ENCODE measurements around the gene KRT82.

Gene KRT82

GRCh38 chr12:52377266-52377665, 28.9 kb downstream of the KRT82 start:
- Histone ChIP-seq H3K36me3 (no peaks in the 10 kb centered on the region), H3K4me2 (no peak overlapping the region), H3K4me1 (no peaks in the 10 kb centered on the region; the same call in 1 of the 2 replicates), H4K20me1 (no peaks in the 10 kb centered on the region), H3K9ac (no peak overlapping the region), H3K9me3 (no peaks in the 10 kb centered on the region), H3K27ac (no peak overlapping the region), H3K4me3 (no peak overlapping the region), H3K27me3 (no peaks in the 10 kb centered on the region)
- no peak for TF ChIP-seq Cebpa-rat (IDR thresholded peaks at IDR 0.05)

DNA sequence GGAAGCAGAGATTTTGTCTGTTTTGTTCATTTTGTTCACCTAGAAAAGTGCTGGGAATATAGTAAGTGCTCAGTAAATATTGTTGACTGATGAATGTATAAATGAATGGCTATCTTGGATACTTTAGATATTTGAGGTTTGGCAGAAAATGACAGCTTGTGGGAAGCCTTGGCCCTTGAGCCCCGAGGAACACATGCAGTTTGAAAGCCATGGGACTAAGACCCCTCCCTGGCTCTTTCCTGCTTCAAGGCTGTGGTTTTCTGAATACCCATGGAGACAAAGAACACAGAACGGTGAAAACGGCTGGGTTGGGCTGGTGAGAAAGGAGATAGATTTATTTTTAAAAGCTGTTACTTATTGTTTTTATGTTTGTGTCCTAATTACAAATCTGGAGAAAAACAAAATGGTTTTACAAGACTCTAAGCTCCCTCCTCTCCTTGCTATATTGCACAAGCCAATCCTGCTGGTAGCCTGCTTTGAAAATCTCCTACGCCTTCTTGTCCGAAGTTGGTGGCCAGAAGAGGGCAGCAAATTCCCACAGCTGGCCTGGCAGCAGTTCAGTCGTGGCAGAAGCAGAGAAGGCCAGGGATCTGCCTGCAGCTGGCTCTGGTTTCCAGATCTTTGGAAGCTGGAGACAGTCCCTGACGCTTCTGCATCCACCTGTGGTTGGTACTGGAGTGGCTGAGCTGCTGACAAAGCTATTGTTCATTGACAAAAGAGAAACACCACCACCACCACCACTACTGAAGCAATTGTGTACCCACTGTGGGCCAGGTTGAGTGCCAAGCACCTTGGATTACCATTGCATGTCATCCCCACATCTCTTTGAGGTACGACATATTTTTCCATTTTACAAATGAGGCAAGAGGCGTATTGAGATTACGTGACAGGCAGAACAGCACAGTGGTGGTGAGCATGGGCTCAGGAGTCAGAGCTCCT, 33.6 kb downstream of the KRT82 start:
- Histone ChIP-seq H3K4me1 (no peaks in the 10 kb centered on the region; the same call in 1 of the 2 replicates), H3K36me3 (no peaks in the 10 kb centered on the region), H3K27ac (no peak overlapping the region), H3K9me3 (no peaks in the 10 kb centered on the region), H3K9ac (no peak overlapping the region), H4K20me1 (no peaks in the 10 kb centered on the region), H3K27me3 (no peaks in the 10 kb centered on the region), H3K4me2 (no peak overlapping the region), H3K4me3 (no peak overlapping the region)
- peak; percentile 17; the same call in 1 of the 2 replicates for TF ChIP-seq Cebpa-rat (IDR thresholded peaks at IDR 0.05)

- H3K9me3 ChIP-seq = no peaks in the 10 kb centered on the region
- H3K4me1 ChIP-seq = no peaks in the 10 kb centered on the region; the same call in 1 of the 2 replicates
- no peak overlapping the region for H3K4me2 ChIP-seq
- no peaks in the 10 kb centered on the region for H3K36me3 ChIP-seq
- no peak overlapping the region for H3K9ac ChIP-seq
- H3K4me3 ChIP-seq = no peak overlapping the region
- TF ChIP-seq Cebpa-rat (IDR thresholded peaks at IDR 0.05) = no peak
- H3K27me3 ChIP-seq = no peaks in the 10 kb centered on the region
- H4K20me1 ChIP-seq = no peaks in the 10 kb centered on the region
- no peak overlapping the region for H3K27ac ChIP-seq
Observed at GRCh38 chr12:52371716-52372115, 34.4 kb downstream of the KRT82 start.

DNA sequence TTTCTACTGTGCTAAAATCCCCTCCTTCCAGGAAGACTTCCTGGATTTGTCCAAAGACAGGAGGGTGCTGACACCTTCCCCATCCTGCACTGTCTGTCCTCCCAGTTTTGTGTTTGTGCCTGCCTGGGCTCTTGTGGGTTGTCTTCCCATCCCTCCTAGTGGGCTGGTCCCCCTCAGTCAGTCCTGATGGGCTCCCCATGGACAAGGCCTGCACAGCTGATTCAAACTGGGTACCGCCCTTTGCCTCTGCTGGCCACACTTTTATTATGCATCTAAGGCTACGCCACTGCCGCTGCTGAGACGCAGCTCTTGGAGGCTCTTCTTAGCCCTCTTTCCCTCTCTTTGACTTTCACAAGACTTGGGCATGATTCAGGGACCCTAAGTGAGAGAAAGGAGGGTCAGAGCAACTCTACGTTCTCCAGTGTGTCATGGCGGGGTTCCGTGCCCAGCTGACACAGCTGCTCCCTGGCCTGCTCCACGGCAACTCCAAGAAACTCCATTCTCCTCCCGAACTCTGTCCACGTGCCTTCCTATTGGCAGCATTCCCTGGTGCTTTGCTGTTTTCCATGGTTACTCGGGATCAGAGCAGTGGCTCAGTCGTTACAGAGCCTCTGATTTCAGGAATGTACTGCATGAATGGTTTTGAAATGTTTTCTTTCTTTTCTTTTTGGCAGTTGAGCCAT, 35.1 kb downstream of the KRT82 start:
- Histone ChIP-seq H3K27me3 (no peaks in the 10 kb centered on the region), H3K27ac (no peak overlapping the region), H3K4me2 (no peak overlapping the region), H3K36me3 (no peaks in the 10 kb centered on the region), H3K9ac (no peak overlapping the region), H3K4me1 (no peaks in the 10 kb centered on the region; the same call in 1 of the 2 replicates), H4K20me1 (no peaks in the 10 kb centered on the region), H3K4me3 (no peak overlapping the region), H3K9me3 (no peaks in the 10 kb centered on the region)
- TF ChIP-seq Cebpa-rat (IDR thresholded peaks at IDR 0.05) = no peak

DNA sequence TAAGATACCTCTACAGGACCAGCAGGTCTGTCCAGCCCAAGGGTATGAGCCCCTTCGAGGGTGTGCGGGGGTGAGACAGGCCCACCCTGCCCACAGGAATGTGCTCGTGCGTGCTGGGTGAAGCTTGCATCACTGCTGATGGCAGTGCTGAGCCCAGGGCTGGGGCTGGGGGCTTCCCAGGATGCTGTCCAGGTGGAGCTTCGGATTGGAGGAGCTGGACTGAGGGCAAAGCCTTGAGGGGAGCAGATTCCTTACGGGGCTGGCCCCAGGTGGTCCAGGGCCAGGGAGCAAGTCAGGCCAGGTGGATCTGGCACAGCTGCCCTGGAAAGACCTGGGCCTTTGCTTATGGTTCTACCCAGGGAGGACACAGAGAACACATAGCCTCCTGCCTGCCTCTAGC, 36.3 kb downstream of the KRT82 start:
- no peak for TF ChIP-seq Cebpa-rat (IDR thresholded peaks at IDR 0.05)
- H3K4me1 ChIP-seq = peaks cover 4% of the 10 kb centered on the region
- no peaks in the 10 kb centered on the region for H4K20me1 ChIP-seq
- no peak overlapping the region for H3K27ac ChIP-seq
- H3K4me2 ChIP-seq = no peak overlapping the region
- no peaks in the 10 kb centered on the region for H3K27me3 ChIP-seq
- no peak overlapping the region for H3K9ac ChIP-seq
- no peaks in the 10 kb centered on the region for H3K9me3 ChIP-seq
- no peaks in the 10 kb centered on the region for H3K36me3 ChIP-seq
- H3K4me3 ChIP-seq = no peak overlapping the region

GRCh38 chr12:52369211-52369610, 36.9 kb downstream of the KRT82 start:
- Histone ChIP-seq H3K27me3 (no peaks in the 10 kb centered on the region), H3K9me3 (no peaks in the 10 kb centered on the region), H3K4me3 (no peak overlapping the region), H3K9ac (no peak overlapping the region), H3K4me2 (no peak overlapping the region), H3K36me3 (no peaks in the 10 kb centered on the region), H3K4me1 (peaks cover 5% of the 10 kb centered on the region), H4K20me1 (no peaks in the 10 kb centered on the region), H3K27ac (no peak overlapping the region)
- no peak for TF ChIP-seq Cebpa-rat (IDR thresholded peaks at IDR 0.05)

GRCh38 chr12:52368508-52368907, 37.6 kb downstream of the KRT82 start:
- Histone ChIP-seq H3K9me3 (no peaks in the 10 kb centered on the region), H3K27ac (no peak overlapping the region), H3K9ac (no peak overlapping the region), H3K36me3 (no peaks in the 10 kb centered on the region), H4K20me1 (no peaks in the 10 kb centered on the region), H3K4me3 (no peak overlapping the region), H3K4me1 (peaks cover 5% of the 10 kb centered on the region), H3K27me3 (no peaks in the 10 kb centered on the region), H3K4me2 (no peak overlapping the region)
- no peak for TF ChIP-seq Cebpa-rat (IDR thresholded peaks at IDR 0.05)

DNA sequence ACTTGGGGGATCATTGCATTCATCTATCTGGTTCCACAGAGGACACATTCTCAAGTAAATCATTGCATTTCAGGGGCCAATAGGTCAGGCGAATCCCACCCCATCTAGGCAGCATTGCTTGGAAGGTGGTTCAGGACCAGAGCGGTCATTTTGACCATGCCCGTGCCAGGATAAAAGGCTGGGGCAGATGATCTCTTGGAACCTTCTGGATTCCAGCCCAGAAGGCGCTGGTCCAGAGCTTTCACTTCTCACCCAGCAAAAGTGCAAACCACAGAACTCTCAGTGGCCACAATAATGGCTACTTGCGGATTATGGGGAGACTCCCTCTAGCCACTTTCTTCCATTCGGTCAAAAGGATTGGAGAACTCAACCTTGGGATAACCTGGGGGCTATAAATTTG, 38.3 kb downstream of the KRT82 start:
- Histone ChIP-seq H3K27me3 (no peaks in the 10 kb centered on the region), H3K4me2 (no peak overlapping the region), H3K9ac (no peak overlapping the region), H3K9me3 (no peaks in the 10 kb centered on the region), H3K4me3 (no peak overlapping the region), H3K27ac (no peak overlapping the region), H3K36me3 (no peaks in the 10 kb centered on the region), H4K20me1 (no peaks in the 10 kb centered on the region), H3K4me1 (peaks cover 5% of the 10 kb centered on the region)
- no peak for TF ChIP-seq Cebpa-rat (IDR thresholded peaks at IDR 0.05)

GRCh38 chr12:52366738-52367485, 39.2 kb downstream of the KRT82 start, which contains the start of gene KRT85:
TSS of gene KRT85 (minus strand) at chr12:52367481. CDS start at chr12:52367405, 76 bp downstream.
- no peaks in the 10 kb centered on the region for H3K9me3 ChIP-seq
- H4K20me1 ChIP-seq = no peaks in the 10 kb centered on the region
- H3K4me2 ChIP-seq = no peak within 1 kb of the TSS
- peaks cover 5% of the 10 kb centered on the region; the same call in 1 of the 2 replicates for H3K4me1 ChIP-seq
- no peaks in the 10 kb centered on the region for H3K36me3 ChIP-seq
- no peaks in the 10 kb centered on the region for H3K27me3 ChIP-seq
- no peak for TF ChIP-seq Cebpa-rat (IDR thresholded peaks at IDR 0.05)
- no peak within 1 kb of the TSS for H3K9ac ChIP-seq
- no peak within 1 kb of the TSS for H3K27ac ChIP-seq
- H3K4me3 ChIP-seq = no peak within 1 kb of the TSS

All from BLaER1 (cell line).